ENCODE measurements around the gene SIGLEC5. TPM values are rescaled to one million over a fixed set of nuclear protein-coding genes. Genes with fewer than 3 reads are reported as not detected.

The SIGLEC5 gene
- total and polyA plus RNA-seq, 2 of the 13 experiments (the other 11 are each of a cell fraction or from before 2014, with no cell fraction given) = not detected

GRCh38 chr19:51607077-51607476, 23.1 kb downstream of the SIGLEC5 start (continued):
- no peak for TF ChIP-seq FOXP4 (CRISPR knock-in tag; IDR thresholded peaks at IDR 0.05)

- Histone ChIP-seq H3K9me3 (ENCODE audit: low read length) (no peaks in the 10 kb centered on the region), H3K36me3 (replicated peaks in 1 of 2; ENCODE audit: control insufficient read depth in 1 of 2, insufficient read depth in 2 of 2, low read length in 2 of 2) (no peaks in the 10 kb centered on the region), H3K27ac (ENCODE audit: extremely low read length, insufficient read depth, low read length) (no peak overlapping the region), H3K4me3 (replicated peaks in 1 of 3; ENCODE audit: insufficient read depth in 1 of 3, low read depth in 2 of 3, low read length in 3 of 3) (no peak overlapping the region), H4K20me1 (ENCODE audit: insufficient read depth, low read length) (no peaks in the 10 kb centered on the region), H3K4me1 (ENCODE audit: insufficient read depth, low read length) (no peaks in the 10 kb centered on the region), H3K27me3 (ENCODE audit: control insufficient read depth in 1 of 2, insufficient read depth in 2 of 2, low read length in 2 of 2) (no peaks in the 10 kb centered on the region), H3K9ac (ENCODE audit: insufficient read depth, low read depth, low read length) (no peak overlapping the region), H2AFZ (ENCODE audit: low read length) (no peak overlapping the region), H3K4me2 (ENCODE audit: low read depth, low read length) (no peak overlapping the region), H3K79me2 (ENCODE audit: insufficient read depth, low read length) (no peaks in the 10 kb centered on the region)
- CTCF ChIA-PET (ENCODE audit: low intra/inter-chr PET ratio, low total read pairs) = no interaction called here
- in situ Hi-C loops (cut with HindIII; ENCODE audit: extremely low pct_ligation_motif_present, low pct_unique_long_range_greater_than_20kb) = no loop called here
- POLR2A ChIA-PET = no interaction called here
- intact Hi-C loops (cut with micrococcal nuclease; ENCODE audit: unreplicated experiment) = no loop called here
- no peak for DNase-seq (ENCODE audit: low spot score)
- 58% methylated on average over 19 of the region's 20 CpGs for WGBS (ENCODE audit: low lambda C conversion rate)
- no TSS peak for BruUV-seq (replicated peaks)
- TF ChIP-seq ZNF563 (CRISPR knock-in tag; IDR thresholded peaks at IDR 0.05) (no peak), FOSL1 (CRISPR knock-in tag; IDR thresholded peaks at IDR 0.05; ENCODE audit: borderline replicate concordance) (no peak), ZNF839 (CRISPR knock-in tag; IDR thresholded peaks at IDR 0.05; ENCODE audit: borderline replicate concordance) (no peak), ZNF329 (CRISPR knock-in tag; IDR thresholded peaks at IDR 0.05; ENCODE audit: low read depth) (no peak), EED (CRISPR knock-in tag; IDR thresholded peaks at IDR 0.05) (no peak), ZKSCAN8 (CRISPR knock-in tag; IDR thresholded peaks at IDR 0.05; ENCODE audit: borderline replicate concordance) (no peak), ZNF572 (CRISPR knock-in tag; IDR thresholded peaks at IDR 0.05) (no peak), HNRNPUL1 (IDR thresholded peaks at IDR 0.05; ENCODE audit: low read depth, low read length) (no peak), TBL1XR1 (IDR thresholded peaks at IDR 0.05; ENCODE audit: borderline replicate concordance, low read length, partially characterized antibody) (no peak), ZBTB43 (CRISPR knock-in tag; conservative IDR thresholded peaks at IDR 0.05) (no peak), HOXA9 (CRISPR knock-in tag; IDR thresholded peaks at IDR 0.05; ENCODE audit: borderline replicate concordance) (no peak)
- ATAC-seq = no peak
- FAIRE-seq = no peak
Observed at GRCh38 chr19:51602189-51602854, 27.9 kb downstream of the SIGLEC5 start.
